ENCODE results near the gene ZNF638.

ZNF638 gene

GRCh38 chr2:71474744-71475397 lies 143.3 kb downstream of the ZNF638 start:
- DNase-seq = no peak

- no peak for DNase-seq
Measured at GRCh38 chr2:71476495-71476894, 144.9 kb downstream of the ZNF638 start.

GRCh38 chr2:71477231-71477691 lies 145.7 kb downstream of the ZNF638 start:
- no peak for DNase-seq

GRCh38 chr2:71478806-71479205 lies 147.2 kb downstream of the ZNF638 start:
- no peak for DNase-seq

- DNase-seq = no peak
Measured at GRCh38 chr2:71479261-71479660, 147.7 kb downstream of the ZNF638 start.

- no peak for DNase-seq
Measured at GRCh38 chr2:71481111-71481510, 149.5 kb downstream of the ZNF638 start.

- DNase-seq = no peak
Measured at GRCh38 chr2:71482055-71482454, 150.5 kb downstream of the ZNF638 start.

- no peak for DNase-seq
Measured at GRCh38 chr2:71483246-71483645, 151.7 kb downstream of the ZNF638 start.

- DNase-seq = no peak
Measured at GRCh38 chr2:71484354-71484753, 152.8 kb downstream of the ZNF638 start.

All from NCI-H1105 treated with DMSO at 0.1 percent for 48 hours (cell line).